NCI-H128 (cell line): ENCODE measurements around the gene RPS15A.
"Not testable (repeated sequence)": the region's sequence is repeated elsewhere in the genome, so short reads cannot be mapped to it uniquely, and the experiment has no call there.

Source experiments
- DNase-seq: peaks from one replicate; lab custom pipeline; 2025; ENCODE audit not compliant: unreplicated experiment; lab: John Stamatoyannopoulos, UW

The RPS15A gene

GRCh38 chr16:18757960-18758660, 32.0 kb downstream of the RPS15A start:
- DNase-seq = not testable (repeated sequence)

DNA sequence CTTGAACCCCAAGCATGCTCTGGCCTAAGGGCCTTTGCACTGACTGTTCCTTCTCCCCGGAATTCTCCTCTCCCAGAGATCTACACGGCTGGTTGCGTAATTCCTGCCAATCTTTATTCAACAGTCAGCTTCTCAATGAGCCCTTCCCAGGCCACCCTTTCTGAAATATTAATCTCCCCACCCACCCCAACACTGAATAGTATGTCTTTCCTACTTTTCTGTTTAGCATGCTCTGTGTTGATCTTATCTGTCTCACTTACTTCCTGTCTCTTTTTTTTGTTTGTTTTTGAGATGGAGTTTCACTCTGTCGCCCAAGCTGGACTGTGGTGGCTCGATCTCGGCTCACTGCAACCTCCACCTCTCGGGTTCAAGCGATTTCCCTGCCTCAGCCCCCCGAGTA, 33.5 kb downstream of the RPS15A start:
- not testable (repeated sequence) for DNase-seq

DNA sequence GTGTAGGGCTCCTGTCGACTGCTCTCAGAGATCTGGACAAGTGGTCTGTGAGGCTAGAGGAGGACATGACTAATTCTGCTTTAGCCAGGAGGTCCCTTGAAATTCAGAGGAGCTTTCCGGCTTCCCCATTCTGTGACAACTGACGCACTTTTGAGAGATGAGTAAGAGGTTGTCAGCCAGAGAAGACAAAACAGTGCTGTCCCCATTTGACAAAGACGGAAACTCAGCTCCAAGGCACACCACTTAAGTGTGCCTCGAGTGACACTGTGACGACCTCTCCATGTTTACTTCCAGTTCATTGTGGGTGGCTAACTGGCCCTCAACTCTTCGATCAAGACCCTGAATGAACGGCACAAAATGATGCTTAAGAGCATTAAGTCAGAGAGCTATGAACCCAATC, 47.3 kb downstream of the RPS15A start:
- DNase-seq = not testable (repeated sequence)

DNA sequence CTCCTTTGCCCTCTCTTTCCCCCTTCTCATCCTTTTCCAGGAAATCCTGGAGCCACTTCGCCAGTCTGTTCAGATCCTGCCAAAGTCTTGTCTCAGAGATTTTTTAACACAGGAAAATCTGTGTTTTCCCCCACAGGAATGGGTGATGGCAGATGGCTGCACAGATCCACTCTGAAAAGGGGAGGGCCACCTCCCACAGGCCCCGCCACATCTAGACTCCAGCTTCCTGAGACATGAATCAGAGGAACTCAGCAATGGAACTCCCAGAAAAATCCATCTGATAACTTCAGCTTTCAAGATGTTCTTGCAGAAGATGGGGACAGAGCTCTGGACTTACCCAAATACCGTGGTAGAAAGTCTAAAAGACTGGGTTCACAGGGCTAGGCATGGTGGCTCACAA, 50.1 kb downstream of the RPS15A start:
- not testable (repeated sequence) for DNase-seq

- DNase-seq = not testable (repeated sequence)
These were observed 51.4 kb downstream of the RPS15A start for GRCh38 chr16:18738768-18739167.

DNA sequence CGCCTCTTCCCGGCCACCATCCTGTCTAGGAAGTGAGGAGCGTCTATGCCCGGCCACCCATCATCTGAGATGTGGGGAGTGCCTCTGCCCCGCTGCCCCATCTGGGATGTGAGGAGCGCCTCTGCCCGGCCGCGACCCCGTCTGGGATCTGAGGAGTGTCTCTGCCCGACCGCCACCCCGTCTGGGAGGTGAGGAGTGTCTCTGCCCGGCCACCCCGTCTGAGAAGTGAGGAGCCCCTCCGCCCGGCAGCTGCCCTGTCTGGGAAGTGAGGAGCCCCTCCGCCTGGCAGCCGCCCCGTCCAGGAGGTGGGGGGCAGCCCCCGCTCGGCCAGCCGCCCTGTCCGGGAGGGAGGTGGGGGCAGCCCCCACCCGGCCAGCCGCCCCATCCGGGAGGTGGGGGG, 55.9 kb downstream of the RPS15A start:
- not testable (repeated sequence) for DNase-seq
